ENCODE results near the gene PVALEF. TPM values are rescaled to one million over a fixed set of nuclear protein-coding genes. Genes with fewer than 3 reads are reported as not detected.

Gene PVALEF
- polyA plus RNA-seq, 1 of the 3 experiments (the other 2 are of a cell fraction), result not detected

GRCh38 chr17:81200201-81200600 is 34.9 kb downstream of the PVALEF start:
- Histone ChIP-seq H3K4me3 (ENCODE audit: low read depth in 2 of 2, low read length in 1 of 2) (no peak overlapping the region), H3K4me1 (ENCODE audit: control insufficient read depth in 1 of 2, insufficient read depth in 2 of 2, low read depth in 1 of 2, low read length in 1 of 2) (peaks cover 0 to 3% of the 10 kb centered on the region in 2 experiments; a peak in 1 of 4 replicates), H3K27ac (ENCODE audit: low read depth in 2 of 2, low read length in 1 of 2) (no peak overlapping the region; a peak in 1 of 4 replicates), H2AFZ (ENCODE audit: low read depth) (no peak overlapping the region), H3K79me2 (ENCODE audit: insufficient read depth) (no peaks in the 10 kb centered on the region), H3K4me2 (no peak overlapping the region), H3K9me3 (no peaks in the 10 kb centered on the region), H3K9ac (no peak overlapping the region), H3K27me3 (ENCODE audit: insufficient read depth) (no peaks in the 10 kb centered on the region), H3F3A (replicated peaks; ENCODE audit: insufficient read depth) (no peaks in the 10 kb centered on the region), H3K36me3 (replicated peaks in 1 of 2; ENCODE audit: control insufficient read depth in 1 of 2, insufficient read depth in 2 of 2, low read length in 1 of 2) (peaks cover 5 to 42% of the 10 kb centered on the region in 2 experiments), H3K9me2 (no peaks in the 10 kb centered on the region), H4K20me1 (ENCODE audit: insufficient read depth) (no peaks in the 10 kb centered on the region; the same call in 1 of the 2 replicates)
- no peak for DNase-seq
- WGBS (ENCODE audit: low lambda C conversion rate), result 98% methylated on average over 14 of the region's 18 CpGs
- CTCF ChIA-PET, result interaction anchor here (0.6 to 14.7 kb wide), 30 partner anchors 9 to 742 kb away, joined by 3 to 147 read pairs (median 6); partner anchors contain the start of genes NDUFAF8 and TEPSIN
- no peak for TF ChIP-seq TEAD4 (IDR thresholded peaks at IDR 0.05; ENCODE audit: borderline replicate concordance, insufficient read depth)
- TF ChIP-seq RAD21 (IDR thresholded peaks at IDR 0.05; ENCODE audit: low read length), result no peak
- no peak for TF ChIP-seq USF2 (IDR thresholded peaks at IDR 0.05; ENCODE audit: borderline replicate concordance, low read depth, low read length)
- no peak for TF ChIP-seq MXI1 (IDR thresholded peaks at IDR 0.05; ENCODE audit: low read depth, low read length)
- TF ChIP-seq, protein P1, sequence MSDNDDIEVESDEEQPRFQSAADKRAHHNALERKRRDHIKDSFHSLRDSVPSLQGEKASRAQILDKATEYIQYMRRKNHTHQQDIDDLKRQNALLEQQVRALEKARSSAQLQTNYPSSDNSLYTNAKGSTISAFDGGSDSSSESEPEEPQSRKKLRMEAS (IDR thresholded peaks at IDR 0.05; ENCODE audit: low read depth), result no peak
- no peak for TF ChIP-seq TAF1 (IDR thresholded peaks at IDR 0.05; ENCODE audit: borderline replicate concordance, low read depth, low read length)
- no peak for TF ChIP-seq TCF12 (IDR thresholded peaks at IDR 0.05)
- no peak for TF ChIP-seq YY1 (IDR thresholded peaks at IDR 0.05; ENCODE audit: low read depth)
- TF ChIP-seq GABPA (IDR thresholded peaks at IDR 0.05; ENCODE audit: low read depth), result no peak
- TF ChIP-seq CHD2 (IDR thresholded peaks at IDR 0.05; ENCODE audit: low read length, partially characterized antibody), result no peak
- TF ChIP-seq NFIC (IDR thresholded peaks at IDR 0.05; ENCODE audit: borderline replicate concordance), result no peak
- no peak for TF ChIP-seq JUND (IDR thresholded peaks at IDR 0.05)
- TF ChIP-seq RCOR1 (IDR thresholded peaks at IDR 0.05; ENCODE audit: low read length), result no peak
- no peak for TF ChIP-seq EZH2phosphoT487 (IDR thresholded peaks at IDR 0.05; ENCODE audit: borderline replicate concordance, low read depth)
- TF ChIP-seq SIN3A (IDR thresholded peaks at IDR 0.05; ENCODE audit: borderline replicate concordance, low read depth, low read length), result no peak
- no peak for TF ChIP-seq EP300 (IDR thresholded peaks at IDR 0.05; ENCODE audit: borderline replicate concordance in 1 of 2, low read depth in 1 of 2, low read length in 1 of 2)
- TF ChIP-seq MEF2A (IDR thresholded peaks at IDR 0.05; ENCODE audit: borderline replicate concordance, low read depth), result no peak
- TF ChIP-seq ZBTB33 (IDR thresholded peaks at IDR 0.05; ENCODE audit: borderline replicate concordance, low read depth), result no peak
- POLR2A ChIA-PET, result no interaction called here
